ENCODE data around the gene DIPK1A. TPM values are rescaled to one million over a fixed set of nuclear protein-coding genes. Genes with fewer than 3 reads are reported as not detected.
A peak's percentile ranks its signal among the peaks of the same experiment; 100 is the strongest.

Gene DIPK1A
- total RNA-seq, 3 donors from 2014 or later = 12.1 to 14.7 (median 14.4) TPM

DNA sequence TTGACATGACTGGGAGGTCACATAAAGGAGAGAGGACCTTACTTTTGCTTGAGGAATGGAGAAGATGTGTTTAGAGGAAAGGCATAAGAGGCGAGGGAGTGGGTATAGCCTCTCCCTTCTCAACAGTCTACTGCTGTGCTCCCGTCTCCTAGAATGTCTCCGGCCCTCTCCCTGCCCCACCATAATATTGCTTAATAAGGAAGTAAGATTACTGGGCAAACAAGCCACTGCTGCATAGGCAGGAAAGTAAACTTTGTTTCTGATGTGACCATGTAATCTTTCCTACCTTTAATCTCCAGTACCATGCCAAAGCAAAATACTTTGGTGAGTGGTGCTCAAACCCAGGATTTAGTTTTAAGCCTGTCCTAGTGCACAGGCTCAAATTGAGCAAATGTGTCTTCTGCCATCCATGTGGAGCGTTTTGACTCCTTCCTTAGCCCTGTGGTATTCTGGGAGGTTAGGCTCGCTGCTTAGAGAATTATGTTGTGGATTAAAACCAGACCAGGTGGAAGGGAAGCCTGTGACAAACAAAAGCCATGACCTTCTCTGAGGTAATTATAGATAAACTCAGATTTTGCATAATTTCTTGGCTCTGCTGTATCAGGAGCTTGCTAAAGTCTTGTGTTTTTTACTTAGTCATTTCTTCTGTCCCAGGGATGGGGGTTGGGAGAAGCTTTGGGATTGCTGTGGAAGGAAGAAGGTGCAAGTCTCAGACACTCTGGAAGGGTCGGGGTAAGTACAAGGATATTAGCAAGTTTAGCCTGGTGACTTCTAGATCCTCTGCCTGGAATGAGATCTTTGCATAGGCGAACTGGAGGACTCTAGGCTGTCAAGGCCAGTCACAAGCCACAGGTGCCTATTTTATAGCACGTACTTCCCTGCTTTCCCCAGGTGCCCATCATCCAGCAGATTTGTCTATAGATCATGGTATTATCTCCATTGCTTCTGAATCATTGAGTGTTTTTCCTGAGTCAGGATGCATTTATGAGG, 34.5 kb upstream of the DIPK1A start:
- Histone ChIP-seq H3K4me3 (no peak overlapping the region), H3K27ac (no peak overlapping the region), H3K36me3 (no peaks in the 10 kb centered on the region), H3K27me3 (no peaks in the 10 kb centered on the region), H3K4me1 (no peaks in the 10 kb centered on the region), H3K9me3 (no peaks in the 10 kb centered on the region)
- TF ChIP-seq POLR2AphosphoS5 (IDR thresholded peaks at IDR 0.05) = no peak
- TF ChIP-seq POLR2A (IDR thresholded peaks at IDR 0.05) = no peak
- no peak for TF ChIP-seq CTCF (IDR thresholded peaks at IDR 0.05)
- intact Hi-C loops (cut with DNase I; ENCODE audit: low total_unique reads) = loop anchor here (10.0 kb wide), 1 partner anchor 131 kb away; no protein-coding TSS in a partner anchor
- DNase-seq (ENCODE audit: low spot score in 2 of 2) = no peak

DNA sequence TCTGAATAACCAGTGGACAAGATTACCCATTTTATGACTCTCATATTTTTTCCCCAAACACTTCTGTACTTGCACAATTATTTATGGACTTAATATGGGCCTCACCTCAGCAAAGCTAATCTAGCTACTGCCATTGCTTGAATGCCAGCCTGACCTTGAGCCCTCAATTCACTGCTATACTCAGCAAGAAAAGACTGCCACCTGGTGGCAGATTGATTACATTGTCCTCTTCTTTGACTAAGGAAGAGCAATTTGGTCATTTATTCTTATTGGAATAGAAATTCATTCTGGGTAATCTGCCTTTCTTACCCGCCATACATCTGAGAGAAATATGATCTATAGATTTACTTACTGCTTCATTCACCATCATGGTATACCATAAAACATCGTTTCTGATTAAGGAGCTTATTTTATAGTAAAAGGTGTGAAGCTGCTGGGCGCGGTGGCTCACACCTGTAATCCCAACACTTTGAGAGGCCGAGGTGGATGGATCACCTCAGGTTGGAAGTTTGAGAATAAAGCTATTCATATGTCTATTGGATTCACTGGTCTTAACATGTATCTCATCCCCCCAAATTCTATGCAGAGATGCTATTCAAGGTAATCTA, 32.9 kb upstream of the DIPK1A start:
- H3K4me1 ChIP-seq = no peaks in the 10 kb centered on the region
- intact Hi-C loops (cut with DNase I; ENCODE audit: low total_unique reads) = loop anchor here (10.0 kb wide), 1 partner anchor 129 kb away; no protein-coding TSS in a partner anchor
- H3K27ac ChIP-seq = no peak overlapping the region
- DNase-seq (ENCODE audit: low spot score in 2 of 2) = peak in 1 of 2 donors; percentile 64
- peak; percentile 31 to 92 (median 86) for TF ChIP-seq CTCF (IDR thresholded peaks at IDR 0.05)
- TF ChIP-seq POLR2A (IDR thresholded peaks at IDR 0.05) = no peak
- peak in 1 of 3 donors; percentile 18 for TF ChIP-seq POLR2AphosphoS5 (IDR thresholded peaks at IDR 0.05)
- H3K36me3 ChIP-seq = no peaks in the 10 kb centered on the region
- H3K9me3 ChIP-seq = no peaks in the 10 kb centered on the region
- no peak overlapping the region for H3K4me3 ChIP-seq
- no peaks in the 10 kb centered on the region for H3K27me3 ChIP-seq

DNA sequence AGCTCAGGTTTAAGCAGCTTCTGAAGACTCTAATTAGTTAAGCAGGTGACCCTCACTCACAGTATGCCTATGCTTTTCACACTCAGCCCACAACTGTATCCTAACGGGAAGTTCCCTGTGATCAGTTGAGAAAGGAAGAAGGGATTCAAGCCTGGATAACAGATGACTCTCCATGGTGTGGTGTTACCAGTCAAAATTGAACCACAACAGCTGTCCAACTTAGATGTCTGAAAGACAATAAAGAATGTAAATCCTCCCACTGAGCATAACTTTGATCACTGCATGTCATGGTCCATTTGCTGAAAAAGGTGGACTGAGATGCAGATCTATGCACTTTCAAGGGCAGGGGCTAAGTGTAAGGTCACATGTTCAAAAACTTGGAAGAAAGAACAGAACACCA, 32.3 kb upstream of the DIPK1A start:
- Histone ChIP-seq H3K4me3 (no peak overlapping the region), H3K27me3 (no peaks in the 10 kb centered on the region), H3K36me3 (no peaks in the 10 kb centered on the region), H3K9me3 (no peaks in the 10 kb centered on the region), H3K4me1 (no peaks in the 10 kb centered on the region), H3K27ac (no peak overlapping the region)
- TF ChIP-seq CTCF (IDR thresholded peaks at IDR 0.05) (no peak), POLR2AphosphoS5 (IDR thresholded peaks at IDR 0.05) (no peak)
- no peak for DNase-seq (ENCODE audit: low spot score in 2 of 2)
- intact Hi-C loops (cut with DNase I; ENCODE audit: low total_unique reads) = loop anchor here (10.0 kb wide), 1 partner anchor 129 kb away; no protein-coding TSS in a partner anchor

DNA sequence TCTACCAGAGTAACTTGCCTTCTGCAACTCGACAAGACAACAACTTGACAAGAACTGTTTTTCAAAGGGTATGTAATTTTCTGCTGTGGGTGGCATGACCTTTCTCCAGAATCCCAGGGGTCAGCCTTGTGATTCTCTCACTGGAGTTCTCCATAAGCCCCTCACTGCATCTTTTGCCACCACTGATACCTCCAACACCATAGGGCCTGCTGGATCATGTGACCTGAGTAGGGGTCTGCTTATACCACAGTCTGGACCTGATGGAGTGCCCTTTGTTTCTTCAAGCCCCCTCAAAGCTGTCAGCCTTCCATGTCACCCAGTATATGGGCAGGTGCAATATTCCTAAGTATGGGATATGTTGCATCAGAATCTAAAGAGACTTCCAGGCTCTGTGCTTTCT, 31.6 kb upstream of the DIPK1A start:
- no peak for TF ChIP-seq POLR2AphosphoS5 (IDR thresholded peaks at IDR 0.05)
- no peak for TF ChIP-seq POLR2A (IDR thresholded peaks at IDR 0.05)
- TF ChIP-seq CTCF (IDR thresholded peaks at IDR 0.05) = no peak
- intact Hi-C loops (cut with DNase I; ENCODE audit: low total_unique reads) = loop anchor here (10.0 kb wide), 1 partner anchor 128 kb away; no protein-coding TSS in a partner anchor

More for the DNA sequence above, 31.6 kb upstream of the DIPK1A start:
- H3K36me3 ChIP-seq = no peaks in the 10 kb centered on the region
- DNase-seq (ENCODE audit: low spot score in 2 of 2) = no peak
- no peaks in the 10 kb centered on the region for H3K9me3 ChIP-seq
- H3K4me1 ChIP-seq = no peaks in the 10 kb centered on the region
- H3K4me3 ChIP-seq = no peak overlapping the region
- H3K27ac ChIP-seq = no peak overlapping the region
- H3K27me3 ChIP-seq = no peaks in the 10 kb centered on the region

Measured in breast epithelium (tissue), 4 donors.